OCI-LY1 (cell line): ENCODE results near the gene FHL1.

ENCODE experiments used
- CTCF ChIP-seq: fragments of 200-600 bp; sonication (generic), shearing (Covaris generic); IDR thresholded peaks from 2 replicates; pipeline ENCODE4 v1.5.1; 2017; ENCODE audit warnings: mild to moderate bottlenecking, antibody characterized with exemption, low read length, moderate library complexity, mixed read lengths
- EZH2 ChIP-seq: fragments of 200-600 bp; sonication (generic), shearing (Covaris generic); IDR thresholded peaks from 2 replicates; pipeline ENCODE4 v1.8.0; 2017; ENCODE audit warnings: borderline replicate concordance, mixed run types, mild to moderate bottlenecking, antibody characterized with exemption, low read length, moderate library complexity, mixed read lengths

GRCh38 chrX:136220951-136221350 is 73.6 kb downstream of the FHL1 start:
- TF ChIP-seq CTCF = no peak
- no peak for TF ChIP-seq EZH2
